SU-DHL-6 (cell line): ENCODE measurements around the gene ZNF831.

Experiments
- CTCF ChIP-seq: fragments of 200-600 bp; sonication (generic); IDR thresholded peaks from one replicate; pipeline ENCODE4 v1.5.1; 2017; ENCODE audit warnings: antibody characterized with exemption, mild to moderate bottlenecking, low read length, moderate library complexity; ENCODE audit not compliant: insufficient read depth, poor library complexity, severe bottlenecking
- EZH2phosphoT487 ChIP-seq: fragments of 200-600 bp; sonication (generic), shearing (Covaris generic); conservative IDR thresholded peaks from 2 replicates; pipeline ENCODE4 v1.6.1; 2018; ENCODE audit warnings: mild to moderate bottlenecking, antibody characterized with exemption, low read length, moderate library complexity, mixed read lengths

- TF ChIP-seq CTCF (no peak), EZH2phosphoT487 (no peak)
These were observed 28.5 kb upstream of the ZNF831 start for GRCh38 chr20:59135093-59135492.
